Esophagus squamous epithelium (tissue), 4 donors: ENCODE measurements around the gene PTPRT.

Source experiments
- POLR2A ChIP-seq, 4 donors: fragments of 450-650 bp; IDR thresholded peaks; one replicate each; pipeline ENCODE4 v1.6.1; 2017; ENCODE audit warnings: antibody characterized with exemption in 4 of 4, mild to moderate bottlenecking in 4 of 4, moderate library complexity in 3 of 4
- TF ChIP-seq, protein P1 (sequence below), 6 experiments: fragments of 450-650 bp in 4 of 6; fragments of 200-600 bp in 2 of 6; sonication (generic) in 2 of 6; IDR thresholded peaks; one replicate each; pipeline ENCODE4 v1.5.1; 2016 to 2019; ENCODE audit warnings: antibody characterized with exemption in 6 of 6, mild to moderate bottlenecking in 4 of 6, moderate library complexity in 4 of 6

DNA sequence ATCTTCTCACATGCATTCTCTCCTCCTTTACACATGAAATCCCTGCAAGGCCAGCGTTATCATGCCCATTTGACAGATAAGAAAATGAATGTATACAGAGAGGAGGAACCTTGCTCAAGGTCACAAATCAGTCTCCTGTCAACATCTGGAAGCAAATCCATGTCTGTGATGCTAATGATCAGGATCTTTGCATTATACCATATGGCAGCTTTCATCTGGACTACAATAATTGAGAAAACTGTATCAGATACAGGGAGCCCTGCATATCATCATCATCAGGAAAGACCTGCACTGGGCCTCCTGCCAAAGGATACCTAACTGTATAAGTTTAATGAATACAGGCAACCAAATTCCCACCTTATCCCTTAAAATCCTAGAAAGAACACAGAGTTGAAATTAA is 213.7 kb downstream of the PTPRT start:
- TF ChIP-seq POLR2A (IDR thresholded peaks at IDR 0.05) = no peak
- TF ChIP-seq, protein P1, sequence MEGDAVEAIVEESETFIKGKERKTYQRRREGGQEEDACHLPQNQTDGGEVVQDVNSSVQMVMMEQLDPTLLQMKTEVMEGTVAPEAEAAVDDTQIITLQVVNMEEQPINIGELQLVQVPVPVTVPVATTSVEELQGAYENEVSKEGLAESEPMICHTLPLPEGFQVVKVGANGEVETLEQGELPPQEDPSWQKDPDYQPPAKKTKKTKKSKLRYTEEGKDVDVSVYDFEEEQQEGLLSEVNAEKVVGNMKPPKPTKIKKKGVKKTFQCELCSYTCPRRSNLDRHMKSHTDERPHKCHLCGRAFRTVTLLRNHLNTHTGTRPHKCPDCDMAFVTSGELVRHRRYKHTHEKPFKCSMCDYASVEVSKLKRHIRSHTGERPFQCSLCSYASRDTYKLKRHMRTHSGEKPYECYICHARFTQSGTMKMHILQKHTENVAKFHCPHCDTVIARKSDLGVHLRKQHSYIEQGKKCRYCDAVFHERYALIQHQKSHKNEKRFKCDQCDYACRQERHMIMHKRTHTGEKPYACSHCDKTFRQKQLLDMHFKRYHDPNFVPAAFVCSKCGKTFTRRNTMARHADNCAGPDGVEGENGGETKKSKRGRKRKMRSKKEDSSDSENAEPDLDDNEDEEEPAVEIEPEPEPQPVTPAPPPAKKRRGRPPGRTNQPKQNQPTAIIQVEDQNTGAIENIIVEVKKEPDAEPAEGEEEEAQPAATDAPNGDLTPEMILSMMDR (IDR thresholded peaks at IDR 0.05) = no peak
